SK-N-SH (cell line): ENCODE results near the gene ACSS1. TPM values are rescaled to one million over a fixed set of nuclear protein-coding genes. Genes with fewer than 3 reads are reported as not detected.
"Not testable (repeated sequence)": the region's sequence is repeated elsewhere in the genome, so short reads cannot be mapped to it uniquely, and the experiment has no call there.

Source experiments
- CTCF ChIA-PET: fragments of 300-600, 350-600 bp; formaldehyde crosslinking; extraction: SDS; loops from one replicate; lab custom pipeline; 2021; lab: Yijun Ruan, JAX
- POLR2A ChIA-PET: fragments of 350-600 bp; sonication (Branson Sonifier 250); formaldehyde crosslinking; extraction: SDS; loops from one replicate; lab custom pipeline; 2020; ENCODE audit warnings: antibody characterized with exemption, inconsistent platforms; lab: Yijun Ruan, JAX
- DNase-seq: peaks from one replicate; pipeline ENCODE4 v3.0.0; 2012
- H2AFZ ChIP-seq: fragments of 200-600 bp; sonication (generic); 2 replicates; pipeline ENCODE4 v1.8.1; 2016; ENCODE audit warnings: antibody characterized with exemption, mild to moderate bottlenecking, low read depth
- H3F3A ChIP-seq: fragments of 200-600 bp; sonication (generic); replicated peaks from 2 replicates; pipeline ENCODE3; 2016; ENCODE audit warnings: antibody characterized with exemption, mild to moderate bottlenecking; ENCODE audit not compliant: insufficient read depth
- H3K27ac ChIP-seq, 2 experiments: fragments of 200-500 bp in 1 of 2; fragments of 200-600 bp in 1 of 2; sonication (Bioruptor generic) in 1 of 2; sonication (generic), shearing (Covaris generic) in 1 of 2; 2 replicates each; pipeline versions ENCODE4 v1.5.1 to v1.6.1; 2014 to 2016; ENCODE audit warnings: low read depth in 2 of 2, inconsistent platforms in 1 of 2, low read length in 1 of 2, mild to moderate bottlenecking in 1 of 2, mixed read lengths in 1 of 2
- H3K27me3 ChIP-seq: fragments of 200-600 bp; sonication (generic), shearing (Covaris generic); 2 replicates; pipeline ENCODE4 v1.6.1; 2016; ENCODE audit warnings: mixed run types; ENCODE audit not compliant: insufficient read depth
- H3K36me3 ChIP-seq, 2 experiments: fragments of 200-500 bp in 1 of 2; fragments of 200-600 bp in 1 of 2; sonication (Bioruptor generic) in 1 of 2; sonication (generic) in 1 of 2; replicated peaks in 1 of 2; 2 replicates each; pipeline versions ENCODE3 to v1.5.1; 2014 to 2016; ENCODE audit warnings: low read length in 1 of 2, mild to moderate bottlenecking in 1 of 2; ENCODE audit not compliant: insufficient read depth in 2 of 2, control insufficient read depth in 1 of 2
- H3K4me1 ChIP-seq, 2 experiments: fragments of 200-500 bp in 1 of 2; fragments of 200-600 bp in 1 of 2; sonication (Bioruptor generic) in 1 of 2; sonication (generic), shearing (Covaris generic) in 1 of 2; 2 replicates each; pipeline versions ENCODE4 v1.5.1 to v1.6.1; 2014 to 2016; ENCODE audit warnings: low read depth in 1 of 2, low read length in 1 of 2, mixed run types in 1 of 2; ENCODE audit not compliant: insufficient read depth in 2 of 2, control insufficient read depth in 1 of 2
- H3K4me2 ChIP-seq: fragments of 200-600 bp; sonication (generic), shearing (Covaris generic); 2 replicates; pipeline ENCODE4 v1.6.1; 2017; ENCODE audit warnings: mixed run types
- H3K4me3 ChIP-seq, 2 experiments: fragments of 200-500 bp in 1 of 2; fragments of 200-600 bp in 1 of 2; sonication (Bioruptor generic) in 1 of 2; sonication (generic), shearing (Covaris generic) in 1 of 2; 2 replicates each; pipeline versions ENCODE4 v1.5.1 to v1.8.1; 2014 to 2016; ENCODE audit warnings: low read depth in 2 of 2, inconsistent platforms in 1 of 2, low read length in 1 of 2, mild to moderate bottlenecking in 1 of 2, mixed read lengths in 1 of 2, moderate library complexity in 1 of 2
- H3K79me2 ChIP-seq: fragments of 200-600 bp; sonication (generic); 2 replicates; pipeline ENCODE4 v1.8.1; 2017; ENCODE audit warnings: mild to moderate bottlenecking; ENCODE audit not compliant: insufficient read depth
- H3K9ac ChIP-seq: fragments of 200-600 bp; sonication (generic); 2 replicates; pipeline ENCODE4 v1.6.1; 2017; ENCODE audit warnings: mixed run types
- H3K9me2 ChIP-seq: fragments of 200-600 bp; sonication (generic); 2 replicates; pipeline ENCODE4 v1.6.1; 2017; ENCODE audit warnings: mixed run types
- H3K9me3 ChIP-seq: fragments of 200-600 bp; sonication (generic); 2 replicates; pipeline ENCODE4 v1.6.1; 2017; ENCODE audit warnings: mixed run types, mild to moderate bottlenecking, moderate library complexity
- H4K20me1 ChIP-seq: fragments of 200-600 bp; sonication (generic); 2 replicates; pipeline ENCODE4 v1.6.1; 2017; ENCODE audit warnings: mild to moderate bottlenecking, mixed run types; ENCODE audit not compliant: insufficient read depth
- CTCF ChIP-seq: fragments of 200-600 bp; sonication (generic); IDR thresholded peaks from 2 replicates; pipeline ENCODE4 v1.6.1; 2017; ENCODE audit warnings: antibody characterized with exemption, mild to moderate bottlenecking, moderate library complexity
- EP300 ChIP-seq, 2 experiments: IDR thresholded peaks; 2 replicates each; pipeline versions ENCODE4 v1.4.0 to v1.6.1; 2012; ENCODE audit warnings: borderline replicate concordance in 1 of 2, low read depth in 1 of 2, low read length in 1 of 2
- FOSL2 ChIP-seq: IDR thresholded peaks from 2 replicates; pipeline ENCODE4 v1.4.0; 2012; ENCODE audit warnings: low read depth, mild to moderate bottlenecking, moderate library complexity, borderline replicate concordance
- GATA2 ChIP-seq: sonication (generic); formaldehyde crosslinking; IDR thresholded peaks from 2 replicates; pipeline ENCODE4 v1.5.0; 2020; ENCODE audit warnings: mild to moderate bottlenecking, missing genetic modification reagents
- JUND ChIP-seq: IDR thresholded peaks from 2 replicates; pipeline ENCODE4 v1.4.0; 2012
- MEF2A ChIP-seq: IDR thresholded peaks from 2 replicates; pipeline ENCODE4 v1.4.0; 2012; ENCODE audit warnings: low read depth, borderline replicate concordance
- MXI1 ChIP-seq: IDR thresholded peaks from 2 replicates; pipeline ENCODE4 v1.6.1; 2012; ENCODE audit warnings: mild to moderate bottlenecking, low read depth, low read length, improper control_type of control experiment
- NRF1 ChIP-seq: IDR thresholded peaks from 2 replicates; pipeline ENCODE4 v1.6.1; 2012; ENCODE audit warnings: low read depth, mild to moderate bottlenecking, low read length
- SMC3 ChIP-seq: IDR thresholded peaks from 2 replicates; pipeline ENCODE4 v1.6.1; 2012; ENCODE audit warnings: low read depth, low read length, improper control_type of control experiment
- TCF12 ChIP-seq: IDR thresholded peaks from 2 replicates; pipeline ENCODE4 v1.4.0; 2012
- TEAD4 ChIP-seq: IDR thresholded peaks from 2 replicates; pipeline ENCODE4 v1.4.0; 2012; ENCODE audit warnings: mild to moderate bottlenecking, borderline replicate concordance; ENCODE audit not compliant: insufficient read depth
- WGBS: methylation state at CpG from one replicate; pipeline ENCODE4 v1.1.6; 2017; ENCODE audit warnings: low lambda C conversion rate; 5-methylcytosine and 5-hydroxymethylcytosine counted together
- polyA plus RNA-seq, 3 experiments: library from polyadenylated mRNA; depleted of rRNA; stranded (reverse); fragments of >200 nt; gene quantifications; 2 replicates each; pipeline ENCODE4 v1.2.3, GENCODE V29; 2012
- TF ChIP-seq, protein P1 (sequence below): IDR thresholded peaks from 2 replicates; pipeline ENCODE4; 2012
- TF ChIP-seq, protein P2 (sequence below): IDR thresholded peaks from 2 replicates; pipeline ENCODE4 v1.4.0; 2012; ENCODE audit warnings: low read depth

The ACSS1 gene
- polyA plus RNA-seq, 1 of the 3 experiments (the other 2 are of a cell fraction): 2.0 TPM

DNA sequence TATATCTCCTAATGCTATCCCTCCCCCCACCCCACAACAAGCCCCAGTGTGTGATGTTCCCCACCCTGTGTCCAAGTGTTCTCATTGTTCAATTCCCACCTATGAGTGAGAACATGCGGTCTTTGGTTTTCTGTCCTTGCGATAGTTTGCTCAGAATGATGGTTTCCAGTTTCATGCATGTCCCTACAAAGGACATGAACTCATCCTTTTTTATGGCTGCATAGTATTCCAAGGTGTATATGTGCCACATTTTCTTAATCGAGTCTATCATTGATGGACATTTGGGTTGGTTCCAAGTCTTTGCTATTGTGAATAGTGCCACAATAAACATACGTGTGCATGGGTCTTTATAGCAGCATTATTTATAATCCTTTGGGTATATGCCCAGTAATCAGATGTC lies 56.6 kb downstream of the ACSS1 start:
- H3K4me3 ChIP-seq, DNase-seq: not testable (repeated sequence)

DNA sequence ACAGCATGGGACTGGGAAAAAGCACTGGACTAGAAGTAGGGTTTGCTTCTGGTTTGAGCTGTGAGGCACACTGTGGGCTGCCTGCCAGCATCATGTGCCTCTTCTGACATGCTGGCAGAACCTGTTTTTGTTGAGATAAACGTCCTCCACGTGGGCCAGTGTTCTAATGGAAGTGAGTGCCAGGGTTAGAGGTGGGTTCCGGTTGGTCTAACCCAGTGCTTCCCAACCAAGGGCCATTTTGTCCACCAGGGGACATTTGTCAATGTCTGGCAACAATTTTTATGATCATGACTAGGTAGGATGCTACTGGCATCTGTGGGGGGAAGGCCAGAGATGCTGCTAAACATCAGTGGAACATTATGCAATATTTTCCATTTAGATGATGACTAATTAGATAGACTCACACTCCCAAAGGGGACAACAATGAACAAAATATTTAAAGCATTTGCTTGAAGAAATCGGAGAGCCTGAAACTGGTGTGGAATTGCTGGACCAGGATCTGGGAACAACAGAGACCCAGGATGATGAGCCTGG lies 57.6 kb downstream of the ACSS1 start:
- Histone ChIP-seq H3F3A (no peaks in the 10 kb centered on the region), H2AFZ (no peak overlapping the region), H3K4me3 (no peak overlapping the region), H3K27ac (no peak overlapping the region), H3K9me3 (no peaks in the 10 kb centered on the region), H3K4me2 (peak overlapping the region; percentile 30; the same call in 1 of the 2 replicates), H3K9ac (no peak overlapping the region), H3K36me3 (no peaks in the 10 kb centered on the region), H3K9me2 (no peaks in the 10 kb centered on the region), H3K27me3 (no peaks in the 10 kb centered on the region; the same call in 1 of the 2 replicates), H3K79me2 (no peaks in the 10 kb centered on the region), H3K4me1 (peaks cover under 1 to 6% of the 10 kb centered on the region in 2 experiments; a peak in 3 of 4 replicates), H4K20me1 (no peaks in the 10 kb centered on the region)
- ChIA-PET CTCF (interaction anchor here (0.6 kb wide), 1 partner anchor 65 kb away, joined by 3 read pairs; no protein-coding TSS in a partner anchor), POLR2A (no interaction called here)
- TF ChIP-seq CTCF (0 out of 2 replicates have a peak, but pooled peaks have one; percentile 22), TCF12 (peak; percentile 58), FOSL2 (peak; percentile 55; the same call in 1 of the 2 replicates), TEAD4 (0 out of 2 replicates have a peak, but pooled peaks have one; percentile 34), MEF2A (0 out of 2 replicates have a peak, but pooled peaks have one; percentile 24), EP300 (IDR thresholded peaks at IDR 0.05; ENCODE audit: borderline replicate concordance in 1 of 2, low read depth in 1 of 2, low read length in 1 of 2) (peak in 1 of 2 experiments; percentile 59; a peak in 2 of 4 replicates), JUND (peak; percentile 49), MXI1 (0 out of 2 replicates have a peak, but pooled peaks have one; percentile 24), NRF1 (no peak), SMC3 (no peak), GATA2 (no peak)
- TF ChIP-seq, protein P1, sequence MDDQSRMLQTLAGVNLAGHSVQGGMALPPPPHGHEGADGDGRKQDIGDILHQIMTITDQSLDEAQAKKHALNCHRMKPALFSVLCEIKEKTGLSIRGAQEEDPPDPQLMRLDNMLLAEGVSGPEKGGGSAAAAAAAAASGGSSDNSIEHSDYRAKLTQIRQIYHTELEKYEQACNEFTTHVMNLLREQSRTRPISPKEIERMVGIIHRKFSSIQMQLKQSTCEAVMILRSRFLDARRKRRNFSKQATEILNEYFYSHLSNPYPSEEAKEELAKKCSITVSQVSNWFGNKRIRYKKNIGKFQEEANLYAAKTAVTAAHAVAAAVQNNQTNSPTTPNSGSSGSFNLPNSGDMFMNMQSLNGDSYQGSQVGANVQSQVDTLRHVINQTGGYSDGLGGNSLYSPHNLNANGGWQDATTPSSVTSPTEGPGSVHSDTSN: peak; percentile 71
- TF ChIP-seq, protein P2, sequence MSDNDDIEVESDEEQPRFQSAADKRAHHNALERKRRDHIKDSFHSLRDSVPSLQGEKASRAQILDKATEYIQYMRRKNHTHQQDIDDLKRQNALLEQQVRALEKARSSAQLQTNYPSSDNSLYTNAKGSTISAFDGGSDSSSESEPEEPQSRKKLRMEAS: peak; percentile 61; the same call in 1 of the 2 replicates
- no peak for DNase-seq
- 5% methylated on average over 4 of the region's 4 CpGs for WGBS

More for the DNA sequence above, 56.6 kb downstream of the ACSS1 start:
- H3K4me2 ChIP-seq, H3K27ac ChIP-seq, H3K36me3 ChIP-seq, H3K27me3 ChIP-seq, POLR2A ChIA-PET, H3F3A ChIP-seq, CTCF ChIA-PET, H3K9me2 ChIP-seq, H3K9ac ChIP-seq, H3K4me1 ChIP-seq, H4K20me1 ChIP-seq, H2AFZ ChIP-seq, H3K79me2 ChIP-seq, H3K9me3 ChIP-seq: not testable (repeated sequence)
- WGBS: 78% methylated on average over 4 of the region's 4 CpGs
